OCI-LY1 (cell line): ENCODE data around the gene LONRF2.

Source experiments
- H2AFZ ChIP-seq: fragments of 200-600 bp; sonication (generic), shearing (Covaris generic); 2 replicates; pipeline ENCODE4 v1.6.0; 2014; ENCODE audit warnings: antibody characterized with exemption, mild to moderate bottlenecking, low read length
- H3F3A ChIP-seq: fragments of 200-600 bp; sonication (generic), shearing (Covaris generic); 2 replicates; pipeline ENCODE4 v1.6.0; 2014; ENCODE audit warnings: mild to moderate bottlenecking, antibody characterized with exemption, low read length, moderate library complexity; ENCODE audit not compliant: insufficient read depth
- H3K27ac ChIP-seq: fragments of 200-600 bp; sonication (generic); 2 replicates; pipeline ENCODE4 v1.5.1; 2014; ENCODE audit warnings: low read length, mixed run types, mild to moderate bottlenecking, low read depth; ENCODE audit not compliant: poor library complexity, severe bottlenecking
- H3K27me3 ChIP-seq: fragments of 200-600 bp; sonication (generic); 2 replicates; pipeline ENCODE4 v1.6.0; 2014; ENCODE audit warnings: antibody characterized with exemption, mild to moderate bottlenecking, low read length, moderate library complexity; ENCODE audit not compliant: insufficient read depth
- H3K36me3 ChIP-seq: fragments of 200-600 bp; sonication (generic); 2 replicates; pipeline ENCODE4 v1.6.1; 2014; ENCODE audit warnings: mild to moderate bottlenecking, antibody characterized with exemption, low read length, moderate library complexity, mixed read lengths; ENCODE audit not compliant: insufficient read depth
- H3K4me1 ChIP-seq: fragments of 200-600 bp; sonication (generic); 2 replicates; pipeline ENCODE4 v1.5.1; 2014; ENCODE audit warnings: mild to moderate bottlenecking, low read length, moderate library complexity; ENCODE audit not compliant: insufficient read depth, severe bottlenecking
- H3K4me2 ChIP-seq: fragments of 200-600 bp; sonication (generic), shearing (Covaris generic); 2 replicates; pipeline ENCODE4 v1.6.1; 2014; ENCODE audit warnings: low read length
- H3K4me3 ChIP-seq: fragments of 200-600 bp; sonication (generic); 2 replicates; pipeline ENCODE4 v1.5.1; 2014; ENCODE audit warnings: low read length, low read depth, mild to moderate bottlenecking, mixed read lengths; ENCODE audit not compliant: poor library complexity, severe bottlenecking
- H3K79me2 ChIP-seq: fragments of 200-600 bp; shearing (Covaris generic); 2 replicates; pipeline ENCODE4 v1.6.1; 2016; ENCODE audit warnings: mixed run types, low read length, mixed read lengths; ENCODE audit not compliant: insufficient read depth
- H3K9ac ChIP-seq: fragments of 200-600 bp; sonication (generic), shearing (Covaris generic); 2 replicates; pipeline ENCODE4 v1.6.1; 2014; ENCODE audit warnings: mild to moderate bottlenecking, low read length, mixed read lengths
- H3K9me2 ChIP-seq: fragments of 200-600 bp; sonication (generic), shearing (Covaris generic); 2 replicates; pipeline ENCODE4 v1.6.1; 2014; ENCODE audit warnings: low read depth, mild to moderate bottlenecking, low read length, mixed read lengths
- H3K9me3 ChIP-seq: fragments of 200-600 bp; shearing (Covaris generic); 2 replicates; pipeline ENCODE4 v1.6.1; 2014; ENCODE audit warnings: low read length, mixed read lengths
- H4K20me1 ChIP-seq: fragments of 200-600 bp; sonication (generic), shearing (Covaris generic); 2 replicates; pipeline ENCODE4 v1.6.0; 2016; ENCODE audit warnings: mild to moderate bottlenecking, low read length; ENCODE audit not compliant: insufficient read depth
- CTCF ChIP-seq: fragments of 200-600 bp; sonication (generic), shearing (Covaris generic); IDR thresholded peaks from 2 replicates; pipeline ENCODE4 v1.5.1; 2017; ENCODE audit warnings: mild to moderate bottlenecking, antibody characterized with exemption, low read length, moderate library complexity, mixed read lengths
- EZH2 ChIP-seq: fragments of 200-600 bp; sonication (generic), shearing (Covaris generic); IDR thresholded peaks from 2 replicates; pipeline ENCODE4 v1.8.0; 2017; ENCODE audit warnings: borderline replicate concordance, mixed run types, mild to moderate bottlenecking, antibody characterized with exemption, low read length, moderate library complexity, mixed read lengths

Gene LONRF2

DNA sequence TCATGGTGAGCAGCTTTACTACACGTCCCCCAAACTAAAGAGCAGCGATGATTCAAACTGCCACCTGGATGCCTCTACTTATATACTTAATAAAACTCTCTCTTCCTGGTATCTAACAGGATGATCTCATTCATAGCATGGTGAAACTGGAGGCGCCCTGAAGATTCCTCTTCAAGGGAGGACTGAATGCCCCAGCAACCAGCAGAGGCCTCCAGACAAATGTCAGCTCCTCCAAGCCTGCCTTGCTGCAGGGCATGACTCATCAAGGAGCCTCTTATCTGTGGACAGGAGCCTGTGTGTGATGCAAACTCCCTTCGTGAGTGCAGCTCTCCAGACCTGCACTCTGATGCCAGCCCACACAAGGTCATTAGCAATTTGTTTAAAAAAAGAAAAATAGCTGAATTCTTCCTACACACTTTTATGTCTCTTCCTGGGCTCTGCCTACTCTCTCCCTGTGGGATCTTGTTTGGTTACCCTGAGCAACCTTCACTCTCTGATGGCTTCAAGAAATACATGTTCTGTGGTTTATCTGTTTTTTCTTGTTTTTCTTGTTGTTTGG, 30.2 kb downstream of the LONRF2 start:
- no peaks in the 10 kb centered on the region for H3K9me3 ChIP-seq
- no peak overlapping the region for H2AFZ ChIP-seq
- H4K20me1 ChIP-seq = no peaks in the 10 kb centered on the region
- no peaks in the 10 kb centered on the region for H3F3A ChIP-seq
- peaks cover 4% of the 10 kb centered on the region for H3K4me1 ChIP-seq
- H3K27ac ChIP-seq = no peak overlapping the region
- no peaks in the 10 kb centered on the region for H3K9me2 ChIP-seq
- no peak overlapping the region for H3K4me3 ChIP-seq
- H3K9ac ChIP-seq = no peak overlapping the region
- no peak for TF ChIP-seq CTCF
- no peak for TF ChIP-seq EZH2
- no peaks in the 10 kb centered on the region for H3K36me3 ChIP-seq
- no peaks in the 10 kb centered on the region for H3K79me2 ChIP-seq
- H3K4me2 ChIP-seq = no peak overlapping the region
- no peaks in the 10 kb centered on the region for H3K27me3 ChIP-seq

GRCh38 chr2:100291152-100291970, 30.9 kb downstream of the LONRF2 start:
- H3K4me1 ChIP-seq = peaks cover 4% of the 10 kb centered on the region
- H3F3A ChIP-seq = no peaks in the 10 kb centered on the region
- H3K9me3 ChIP-seq = no peaks in the 10 kb centered on the region
- no peak overlapping the region for H3K4me2 ChIP-seq
- no peak overlapping the region for H3K4me3 ChIP-seq
- H3K27me3 ChIP-seq = no peaks in the 10 kb centered on the region
- no peaks in the 10 kb centered on the region for H4K20me1 ChIP-seq
- H3K9me2 ChIP-seq = no peaks in the 10 kb centered on the region
- no peaks in the 10 kb centered on the region for H3K36me3 ChIP-seq
- H3K27ac ChIP-seq = no peak overlapping the region
- no peak for TF ChIP-seq CTCF
- no peak for TF ChIP-seq EZH2
- H3K9ac ChIP-seq = no peak overlapping the region
- no peaks in the 10 kb centered on the region for H3K79me2 ChIP-seq
- H2AFZ ChIP-seq = no peak overlapping the region

DNA sequence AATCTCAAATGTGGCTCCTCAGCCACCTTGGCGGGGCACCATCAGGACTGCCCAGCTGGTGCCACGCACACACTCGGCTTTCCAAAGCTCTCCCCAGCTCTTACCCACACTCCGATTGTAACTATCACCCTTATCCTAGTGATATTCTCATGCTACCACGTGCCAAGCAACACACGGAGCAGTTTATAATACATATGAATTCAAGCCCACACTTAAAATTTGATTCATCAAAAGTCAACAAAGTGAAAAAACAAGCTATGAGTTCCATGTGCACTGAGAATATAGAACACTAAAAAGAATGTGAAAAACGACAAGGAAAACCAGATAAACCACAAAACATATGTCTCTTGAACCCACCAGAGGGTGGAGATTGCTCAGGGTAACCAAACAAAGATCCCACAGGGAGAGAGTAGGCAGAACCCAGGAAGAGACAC, 31.6 kb downstream of the LONRF2 start:
- Histone ChIP-seq H3K4me3 (no peak overlapping the region), H3K27ac (no peak overlapping the region), H3K79me2 (no peaks in the 10 kb centered on the region), H3F3A (no peaks in the 10 kb centered on the region), H3K4me1 (peaks cover 4% of the 10 kb centered on the region), H2AFZ (no peak overlapping the region), H4K20me1 (no peaks in the 10 kb centered on the region), H3K4me2 (no peak overlapping the region), H3K36me3 (no peaks in the 10 kb centered on the region), H3K9ac (no peak overlapping the region), H3K27me3 (no peaks in the 10 kb centered on the region), H3K9me3 (no peaks in the 10 kb centered on the region), H3K9me2 (no peaks in the 10 kb centered on the region)
- TF ChIP-seq EZH2 (no peak), CTCF (no peak)
